Uterus (tissue), 2 donors: ENCODE measurements around the gene QRICH2.

ENCODE experiments used
- CTCF ChIP-seq, 4 experiments: fragments of 200-600 bp in 2 of 4; fragments of 450-650 bp in 2 of 4; sonication (generic) in 2 of 4; IDR thresholded peaks; one replicate each; pipeline ENCODE4 v1.5.1; 2016 to 2019; ENCODE audit warnings: antibody characterized with exemption in 4 of 4, mild to moderate bottlenecking in 2 of 4, moderate library complexity in 1 of 4
- POLR2A ChIP-seq, 2 donors: fragments of 450-650 bp; IDR thresholded peaks; one replicate each; pipeline ENCODE4 v1.6.1; 2016; ENCODE audit warnings: antibody characterized with exemption in 2 of 2, mild to moderate bottlenecking in 1 of 2, moderate library complexity in 1 of 2

DNA sequence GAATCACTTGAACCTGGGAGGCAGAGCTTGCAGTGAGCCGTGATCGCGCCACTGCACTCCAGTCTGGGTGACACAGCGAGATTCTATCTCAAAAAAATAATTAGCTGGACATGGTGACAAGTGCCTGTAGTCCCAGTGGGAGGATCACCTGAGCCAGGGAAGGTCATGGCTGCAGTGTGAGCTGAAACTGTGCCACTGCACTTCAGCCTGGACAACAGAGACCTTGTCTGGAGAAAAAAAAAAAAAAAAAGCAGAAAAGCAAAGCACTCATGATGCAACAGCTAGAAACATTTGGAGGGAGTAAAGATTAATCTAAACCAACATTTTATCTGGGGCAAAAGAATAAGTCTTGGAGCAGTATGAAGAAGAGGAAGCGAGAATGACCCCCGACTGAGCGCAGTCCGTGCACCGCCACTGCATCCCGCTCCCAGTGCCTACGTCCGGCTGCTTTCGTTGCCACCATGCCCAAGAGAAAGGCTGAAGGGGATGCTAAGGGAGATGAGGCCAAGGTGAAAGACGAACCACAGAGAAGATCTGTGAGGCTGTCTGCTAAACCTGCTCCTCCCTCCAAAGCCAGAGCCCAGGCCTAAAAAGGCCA, 37.4 kb upstream of the QRICH2 start:
- TF ChIP-seq CTCF (IDR thresholded peaks at IDR 0.05) (no peak), POLR2A (IDR thresholded peaks at IDR 0.05) (no peak)
